HepG2 (cell line): ENCODE data around the gene SGSH. TPM values are rescaled to one million over a fixed set of nuclear protein-coding genes. Genes with fewer than 3 reads are reported as not detected.

Experiments used
- ATAC-seq: fragments of 200-7000 bp; cut with Tn5 transposase; 3 replicates; pipeline ENCODE4 v1.9.1; 2020; ENCODE audit warnings: mild to moderate bottlenecking, moderate library complexity
- BruUV-seq: library from RNA; stranded (reverse); fragments of 400-500 nt; replicated peaks from 2 replicates; lab custom pipeline; 2021; lab: Mats Ljungman, UMichigan
- CTCF ChIA-PET: fragments of 300-600 bp; formaldehyde crosslinking; extraction: SDS; loops from one replicate; lab custom pipeline; 2021; ENCODE audit warnings: low total read pairs, inconsistent platforms, low intra/inter-chr PET ratio; lab: Yijun Ruan, JAX
- POLR2A ChIA-PET: fragments of 350-600 bp; sonication (Branson Sonifier 250); formaldehyde crosslinking; loops from one replicate; lab custom pipeline; 2020; ENCODE audit warnings: antibody characterized with exemption, inconsistent platforms; lab: Yijun Ruan, JAX
- DNase-seq: peaks from one replicate; pipeline ENCODE4 v3.0.0-alpha.2; 2015; ENCODE audit warnings: low spot score
- FAIRE-seq: peaks from 3 replicates; lab custom pipeline; 2011; peaks lifted over from hg19 to GRCh38; lab: Jason Lieb, UNC
- H2AFZ ChIP-seq: one replicate; pipeline ENCODE4 v1.6.1; 2011; ENCODE audit warnings: low read length, inconsistent platforms
- H3K27ac ChIP-seq: fragments of 300-600 bp; 3 replicates; pipeline ENCODE4 v1.8.0; 2011; ENCODE audit warnings: mixed run types, mild to moderate bottlenecking, mixed read lengths, low read length, inconsistent platforms; ENCODE audit not compliant: insufficient read depth; ENCODE audit errors: extremely low read length
- H3K27me3 ChIP-seq, 2 experiments: fragments of 200-600 bp in 1 of 2; 2 replicates in 1 of 2; 3 replicates in 1 of 2; pipeline versions ENCODE4 v1.6.0 to v1.8.0; 2011; ENCODE audit warnings: low read length in 2 of 2, mild to moderate bottlenecking in 2 of 2, moderate library complexity in 2 of 2, inconsistent platforms in 1 of 2; ENCODE audit not compliant: insufficient read depth in 2 of 2, control insufficient read depth in 1 of 2
- H3K36me3 ChIP-seq, 2 experiments: fragments of 200-600 bp in 1 of 2; replicated peaks in 1 of 2; 2 replicates in 1 of 2; 3 replicates in 1 of 2; pipeline versions ENCODE4 v1.5.1 to v1.8.0; 2011; ENCODE audit warnings: low read length in 2 of 2, inconsistent platforms in 1 of 2; ENCODE audit not compliant: insufficient read depth in 2 of 2, control insufficient read depth in 1 of 2
- H3K4me1 ChIP-seq: 2 replicates; pipeline ENCODE4 v1.5.1; 2012; ENCODE audit warnings: low read length, inconsistent platforms; ENCODE audit not compliant: insufficient read depth
- H3K4me2 ChIP-seq: 2 replicates; pipeline ENCODE4 v1.6.0; 2011; ENCODE audit warnings: low read depth, low read length, inconsistent platforms
- H3K4me3 ChIP-seq, 3 experiments: fragments of 200-600 bp in 1 of 3; sonication (generic), shearing (Covaris generic) in 1 of 3; replicated peaks in 1 of 3; 2 replicates each; pipeline ENCODE4 v1.5.1; 2011 to 2016; ENCODE audit warnings: low read length in 3 of 3, inconsistent platforms in 2 of 3, low read depth in 2 of 3, mild to moderate bottlenecking in 2 of 3, control low read depth in 1 of 3, mixed read lengths in 1 of 3; ENCODE audit not compliant: insufficient read depth in 1 of 3
- H3K79me2 ChIP-seq: one replicate; pipeline ENCODE4 v1.6.1; 2011; ENCODE audit warnings: low read length, inconsistent platforms; ENCODE audit not compliant: insufficient read depth
- H3K9ac ChIP-seq: 2 replicates; pipeline ENCODE4 v1.6.0; 2011; ENCODE audit warnings: mild to moderate bottlenecking, low read depth, low read length, inconsistent platforms; ENCODE audit not compliant: insufficient read depth
- H3K9me3 ChIP-seq: 2 replicates; pipeline ENCODE4 v1.5.1; 2012; ENCODE audit warnings: mild to moderate bottlenecking, low read length
- H4K20me1 ChIP-seq: 2 replicates; pipeline ENCODE4 v1.6.0; 2011; ENCODE audit warnings: inconsistent platforms, mild to moderate bottlenecking, low read length, moderate library complexity; ENCODE audit not compliant: insufficient read depth
- CCDC6 ChIP-seq: sonication (generic); formaldehyde crosslinking; IDR thresholded peaks from 2 replicates; pipeline ENCODE4 v1.8.1; 2022; ENCODE audit warnings: mild to moderate bottlenecking, missing genetic modification reagents, moderate library complexity
- CERS6 ChIP-seq: sonication (generic); formaldehyde crosslinking; IDR thresholded peaks from 2 replicates; pipeline ENCODE4 v1.5.0; 2020; ENCODE audit warnings: missing genetic modification reagents
- HES4 ChIP-seq: sonication (generic); formaldehyde crosslinking; IDR thresholded peaks from 2 replicates; pipeline ENCODE4 v1.9.0; 2021; ENCODE audit warnings: mild to moderate bottlenecking, missing genetic modification reagents, borderline replicate concordance
- HNRNPK ChIP-seq: fragments of 200-400 bp; formaldehyde crosslinking; IDR thresholded peaks from 2 replicates; pipeline ENCODE4 v1.6.1; 2018; ENCODE audit warnings: low read length, low read depth, moderate library complexity, mild to moderate bottlenecking; ENCODE audit not compliant: poor library complexity, severe bottlenecking
- NR2F6 ChIP-seq, 2 experiments: IDR thresholded peaks; 2 replicates each; pipeline ENCODE4 v1.6.1; 2016; ENCODE audit warnings: antibody characterized with exemption in 1 of 2, mild to moderate bottlenecking in 1 of 2
- PCBP1 ChIP-seq: fragments of 200-400 bp; formaldehyde crosslinking; IDR thresholded peaks from 2 replicates; pipeline ENCODE4 v1.6.1; 2017; ENCODE audit warnings: mild to moderate bottlenecking, low read depth, low read length, borderline replicate concordance
- SMAD9 ChIP-seq: sonication (generic); formaldehyde crosslinking; IDR thresholded peaks from 2 replicates; pipeline ENCODE4 v1.5.1; 2020; ENCODE audit warnings: mild to moderate bottlenecking, missing genetic modification reagents
- TGIF2 ChIP-seq: IDR thresholded peaks from 2 replicates; pipeline ENCODE4 v1.6.1; 2016; ENCODE audit warnings: control low read depth, missing compliant biosample characterization
- ZNF275 ChIP-seq: sonication (generic); formaldehyde crosslinking; IDR thresholded peaks from 2 replicates; pipeline ENCODE4 v1.8.0; 2022; ENCODE audit warnings: missing genetic modification reagents, mild to moderate bottlenecking, inconsistent platforms, borderline replicate concordance
- ZNF496 ChIP-seq: sonication (generic); formaldehyde crosslinking; IDR thresholded peaks from 2 replicates; pipeline ENCODE4 v1.8.1; 2023; ENCODE audit warnings: mild to moderate bottlenecking, moderate library complexity, missing genetic modification reagents; ENCODE audit not compliant: insufficient replicate concordance
- ZNF605 ChIP-seq: sonication (generic); formaldehyde crosslinking; IDR thresholded peaks from 2 replicates; pipeline ENCODE4 v1.8.0; 2022; ENCODE audit warnings: mild to moderate bottlenecking, missing genetic modification reagents
- WGBS: methylation state at CpG from one replicate; pipeline ENCODE4 v1.1.6; 2017; ENCODE audit warnings: low lambda C conversion rate; 5-methylcytosine and 5-hydroxymethylcytosine counted together
- in situ Hi-C: cut with HindIII; loops from 2 replicates; pipeline ENCODE4 v1.10.0; 2017; ENCODE audit warnings: low pct_unique_long_range_greater_than_20kb; ENCODE audit not compliant: extremely low pct_ligation_motif_present
- intact Hi-C: fragments of 100-400 bp; cut with micrococcal nuclease; formaldehyde crosslinking; loops from one replicate; pipeline ENCODE4 v1.10.0; 2022; ENCODE audit not compliant: unreplicated experiment
- polyA plus RNA-seq, 8 experiments: library from polyadenylated mRNA; depleted of rRNA in 3 of 8; stranded (reverse) in 7 of 8; unstranded in 1 of 8; fragments of >200 nt; fragmentation: Illumina TruSeq in 4 of 8; extraction: Trizol in 4 of 8; gene quantifications; 2 replicates each; pipeline versions ENCODE4 v1.2.1 to v1.2.3, GENCODE V29; 2011 to 2016; ENCODE audit warnings: low read depth in 4 of 8, missing spikeins in 1 of 8, mixed read lengths in 1 of 8; ENCODE audit not compliant: insufficient read depth in 1 of 8
- total RNA-seq, 5 experiments: library from RNA; depleted of rRNA; stranded (reverse); fragments of >200 nt; fragmentation: Illumina TruSeq; extraction: Trizol; gene quantifications; 2 replicates each; pipeline ENCODE4 v1.2.3, GENCODE V29; 2016; ENCODE audit warnings: low read depth in 1 of 5

The SGSH gene
- total and polyA plus RNA-seq, 2 of the 13 experiments (the other 11 are each of a cell fraction or from before 2014, with no cell fraction given) = 12.2 to 17.6 TPM

- TF ChIP-seq ZNF605 (CRISPR knock-in tag) = no peak
- no peak for TF ChIP-seq SMAD9
- TF ChIP-seq HES4 (CRISPR knock-in tag) = no peak
- TF ChIP-seq NR2F6 (IDR thresholded peaks at IDR 0.05) = no peak
- TF ChIP-seq NR2F6 (CRISPR knock-in tag; IDR thresholded peaks at IDR 0.05) = no peak
- TF ChIP-seq CCDC6 = no peak
- no peak for TF ChIP-seq TGIF2 (CRISPR knock-in tag)
- no peak for TF ChIP-seq ZNF275
- no peak for TF ChIP-seq ZNF496 (CRISPR knock-in tag)
Observed at GRCh38 chr17:80205811-80206210, 14.3 kb downstream of the SGSH start (continued).

- ATAC-seq (peak; percentile 7; the same call in 2 of the 3 replicates), DNase-seq (no peak), FAIRE-seq (no peak)
- POLR2A ChIA-PET = interaction anchor here (0.6 kb wide), 1 partner anchor 59 kb away, joined by 3 read pairs; no protein-coding TSS in a partner anchor
- Histone ChIP-seq H3K79me2 (no peaks in the 10 kb centered on the region), H3K4me1 (no peaks in the 10 kb centered on the region), H3K4me2 (no peak overlapping the region), H3K27ac (no peak overlapping the region), H3K27me3 (no peaks in the 10 kb centered on the region), H3K9me3 (no peaks in the 10 kb centered on the region), H3K4me3 (no peak overlapping the region), H2AFZ (no peak overlapping the region), H3K36me3 (peaks cover 2% of the 10 kb centered on the region in 2 experiments; a peak in 2 of 5 replicates), H3K9ac (no peak overlapping the region), H4K20me1 (no peaks in the 10 kb centered on the region)
- CTCF ChIA-PET = no interaction called here
- intact Hi-C loops (no loop called here), in situ Hi-C loops (no loop called here)
- 92% methylated on average over 6 of the region's 19 CpGs for WGBS
- TF ChIP-seq PCBP1 (0 out of 2 replicates have a peak, but pooled peaks have one; percentile 48), CERS6 (CRISPR knock-in tag) (no peak), HNRNPK (peak; percentile 52)
- no TSS peak for BruUV-seq
Observed at GRCh38 chr17:80204626-80205468, 15.3 kb downstream of the SGSH start.
